Upper lobe of left lung (tissue), 6 donors: ENCODE results near the gene CACNA1A. TPM values are rescaled to one million over a fixed set of nuclear protein-coding genes. Genes with fewer than 3 reads are reported as not detected.

Source experiments
- ATAC-seq, 2 donors: fragments of 200-7000 bp; cut with Tn5 transposase; one replicate each; pipeline ENCODE4 v1.9.1; 2022; ENCODE audit warnings: mild to moderate bottlenecking in 2 of 2, moderate library complexity in 2 of 2; ENCODE audit not compliant: low FRiP score in 2 of 2
- DNase-seq, 2 donors: peaks; one replicate each; pipeline ENCODE4 v3.0.0-alpha.2; 2019 to 2020
- H3K27ac ChIP-seq, 4 donors: fragments of 200-600 bp; sonication (generic); one replicate each; pipeline ENCODE4 v1.5.1; 2016 to 2019
- H3K27me3 ChIP-seq, 4 donors: fragments of 200-600 bp; sonication (generic); one replicate each; pipeline ENCODE4 v1.5.1; 2017 to 2019
- H3K36me3 ChIP-seq, 4 donors: fragments of 200-600 bp; sonication (generic); one replicate each; pipeline ENCODE4 v1.5.1; 2016 to 2019
- H3K4me1 ChIP-seq, 4 donors: fragments of 200-600 bp; sonication (generic); one replicate each; pipeline ENCODE4 v1.5.1; 2018 to 2019
- H3K4me3 ChIP-seq, 4 donors: fragments of 200-600 bp; sonication (generic); one replicate each; pipeline ENCODE4 v1.5.1; 2017 to 2019; ENCODE audit warnings: mild to moderate bottlenecking in 2 of 4, moderate library complexity in 1 of 4
- H3K9me3 ChIP-seq, 4 donors: fragments of 200-600 bp; sonication (generic); one replicate each; pipeline ENCODE4 v1.5.1; 2018 to 2019
- CTCF ChIP-seq, 6 experiments: fragments of 450-650 bp in 4 of 6; fragments of 200-600 bp in 2 of 6; sonication (generic) in 2 of 6; IDR thresholded peaks; one replicate each; pipeline ENCODE4 v1.5.1; 2016 to 2019; ENCODE audit warnings: antibody characterized with exemption in 6 of 6
- EP300 ChIP-seq, 4 donors: sonication (generic); formaldehyde crosslinking; IDR thresholded peaks; one replicate each; pipeline ENCODE4 v1.5.1; 2017; ENCODE audit warnings: antibody characterized with exemption in 4 of 4, control low read depth in 2 of 4
- POLR2A ChIP-seq, 4 donors: fragments of 450-650 bp; IDR thresholded peaks; one replicate each; pipeline ENCODE4 v1.5.1; 2016 to 2017; ENCODE audit warnings: antibody characterized with exemption in 4 of 4, mild to moderate bottlenecking in 2 of 4
- POLR2AphosphoS5 ChIP-seq, 2 donors: sonication (generic); formaldehyde crosslinking; IDR thresholded peaks; one replicate each; pipeline ENCODE4 v1.5.1; 2017; ENCODE audit warnings: antibody characterized with exemption in 2 of 2
- WGBS, 2 donors: methylation state at CpG; one replicate each; pipeline ENCODE4 v1.1.5; 2017 to 2018; 5-methylcytosine and 5-hydroxymethylcytosine counted together
- total RNA-seq, 6 donors: library from RNA; depleted of rRNA in 4 of 6; stranded (reverse); fragments of >200 nt in 4 of 6; gene quantifications; one replicate each; pipeline versions ENCODE4 v1.1.0 to v1.2.1, GENCODE V29; 2016 to 2021
- donor health status: DM: no; HTN: no; CAD: no; lungs with moderate emphysema.
- donor health status: DM: no; HTN: yes; CAD: no; lungs with severe emphysema.

The CACNA1A gene
- total RNA-seq, 6 donors from 2014 or later: 0.29 to 0.69 (median 0.67) TPM; not detected in 1

GRCh38 chr19:13401388-13401787 is 104.9 kb downstream of the CACNA1A start:
- H3K9me3 ChIP-seq: peaks cover 0 to 11% (median 2%) of the 10 kb centered on the region in 4 donors
- no peak for TF ChIP-seq EP300 (IDR thresholded peaks at IDR 0.05)
- TF ChIP-seq POLR2AphosphoS5 (IDR thresholded peaks at IDR 0.05): no peak
- no peak for TF ChIP-seq CTCF (IDR thresholded peaks at IDR 0.05)
- no peak for TF ChIP-seq POLR2A (IDR thresholded peaks at IDR 0.05)
- WGBS, 2 donors: 81% methylated on average over 2 of the region's 2 CpGs
- ATAC-seq (no peak), DNase-seq (no peak)
- no peaks in the 10 kb centered on the region for H3K36me3 ChIP-seq
- no peak overlapping the region for H3K27ac ChIP-seq
- no peak overlapping the region for H3K4me3 ChIP-seq
- H3K4me1 ChIP-seq: peaks cover 0 to 4% (median 0%) of the 10 kb centered on the region in 4 donors
- H3K27me3 ChIP-seq: no peaks in the 10 kb centered on the region

GRCh38 chr19:13400296-13400695 is 106.0 kb downstream of the CACNA1A start:
- no peak for DNase-seq
- peaks cover 0 to 11% (median 2%) of the 10 kb centered on the region in 4 donors for H3K9me3 ChIP-seq
- peaks cover 0 to 8% (median 0%) of the 10 kb centered on the region in 4 donors for H3K4me1 ChIP-seq
- TF ChIP-seq CTCF (IDR thresholded peaks at IDR 0.05) (no peak), POLR2AphosphoS5 (IDR thresholded peaks at IDR 0.05) (no peak), POLR2A (IDR thresholded peaks at IDR 0.05) (no peak), EP300 (IDR thresholded peaks at IDR 0.05) (no peak)
- no peak for ATAC-seq
- no peak overlapping the region for H3K27ac ChIP-seq
- H3K27me3 ChIP-seq: no peaks in the 10 kb centered on the region
- H3K4me3 ChIP-seq: no peak overlapping the region
- H3K36me3 ChIP-seq: no peaks in the 10 kb centered on the region

- peaks cover 0 to 8% (median 0%) of the 10 kb centered on the region in 4 donors for H3K4me1 ChIP-seq
- no peak overlapping the region for H3K27ac ChIP-seq
- no peak overlapping the region for H3K4me3 ChIP-seq
- H3K9me3 ChIP-seq: peaks cover 0 to 11% (median 2%) of the 10 kb centered on the region in 4 donors
- TF ChIP-seq POLR2A (IDR thresholded peaks at IDR 0.05) (no peak), POLR2AphosphoS5 (IDR thresholded peaks at IDR 0.05) (no peak)
- no peaks in the 10 kb centered on the region for H3K36me3 ChIP-seq
- ATAC-seq (no peak), DNase-seq (no peak)
- H3K27me3 ChIP-seq: no peaks in the 10 kb centered on the region
- 72 to 75% methylated on average over 5 of the region's 5 CpGs for WGBS, 2 donors
These were observed 106.5 kb downstream of the CACNA1A start for GRCh38 chr19:13399746-13400145.

- 61 to 64% methylated on average over 10 of the region's 10 CpGs for WGBS, 2 donors
- ATAC-seq (peak in 1 of 2 donors; percentile 56), DNase-seq (no peak)
- Histone ChIP-seq H3K4me1 (peaks cover 0 to 8% (median 0%) of the 10 kb centered on the region in 4 donors), H3K27ac (no peak overlapping the region), H3K27me3 (no peaks in the 10 kb centered on the region), H3K4me3 (no peak overlapping the region), H3K9me3 (peaks cover 0 to 11% (median 2%) of the 10 kb centered on the region in 4 donors), H3K36me3 (no peaks in the 10 kb centered on the region)
- TF ChIP-seq EP300 (IDR thresholded peaks at IDR 0.05): no peak
- TF ChIP-seq POLR2A (IDR thresholded peaks at IDR 0.05): no peak
- TF ChIP-seq CTCF (IDR thresholded peaks at IDR 0.05): no peak
- no peak for TF ChIP-seq POLR2AphosphoS5 (IDR thresholded peaks at IDR 0.05)
These were observed 107.2 kb downstream of the CACNA1A start for GRCh38 chr19:13398780-13399726.

GRCh38 chr19:13398182-13398581 is 108.1 kb downstream of the CACNA1A start:
- no peak for TF ChIP-seq POLR2A (IDR thresholded peaks at IDR 0.05)
- no peak for TF ChIP-seq EP300 (IDR thresholded peaks at IDR 0.05)
- no peak for TF ChIP-seq CTCF (IDR thresholded peaks at IDR 0.05)
- TF ChIP-seq POLR2AphosphoS5 (IDR thresholded peaks at IDR 0.05): no peak
- no peak overlapping the region for H3K4me3 ChIP-seq
- ATAC-seq: no peak
- H3K4me1 ChIP-seq: peaks cover 0 to 8% (median 0%) of the 10 kb centered on the region in 4 donors
- peaks cover 0 to 11% (median 2%) of the 10 kb centered on the region in 4 donors for H3K9me3 ChIP-seq
- H3K36me3 ChIP-seq: no peaks in the 10 kb centered on the region
- no peaks in the 10 kb centered on the region for H3K27me3 ChIP-seq
- no peak for DNase-seq
- H3K27ac ChIP-seq: no peak overlapping the region
- 83 to 92% methylated on average over 4 of the region's 4 CpGs for WGBS, 2 donors
